GM19043 (cell line): ENCODE data around the gene NCK1.

Source experiments
- ATAC-seq: cut with Tn5 transposase; IDR thresholded peaks from one replicate; pipeline ENCODE4 v1.9.1; 2021; ENCODE audit warnings: low read depth; ENCODE audit not compliant: unreplicated experiment

The NCK1 gene

GRCh38 chr3:136861890-136862616, at the start of gene NCK1:
Gene NCK1, plus strand, starts transcription at chr3:136862208. Its CDS starts 65,794 bp downstream, at chr3:136928002.
- peak; percentile 95 for ATAC-seq

- no peak for ATAC-seq
Measured at GRCh38 chr3:136817448-136817847, 44.6 kb upstream of the NCK1 start.

GRCh38 chr3:136818191-136818768, 43.7 kb upstream of the NCK1 start:
- ATAC-seq: no peak

- ATAC-seq: peak; percentile 34
Measured at GRCh38 chr3:136818769-136819391, 43.1 kb upstream of the NCK1 start, which contains the start of gene SLC35G2. Gene SLC35G2, plus strand, starts transcription at chr3:136819126. Its CDS starts 35,335 bp downstream, at chr3:136854461.

GRCh38 chr3:136819392-136819730, 42.6 kb upstream of the NCK1 start:
- ATAC-seq: peak; percentile 26

- no peak for ATAC-seq
Measured at GRCh38 chr3:136819731-136820679, 42.0 kb upstream of the NCK1 start.

GRCh38 chr3:136831461-136831860, 30.5 kb upstream of the NCK1 start:
- no peak for ATAC-seq

GRCh38 chr3:136835089-136835812, 26.8 kb upstream of the NCK1 start:
- no peak for ATAC-seq

GRCh38 chr3:136835813-136836510, 26.0 kb upstream of the NCK1 start:
- ATAC-seq: no peak

- no peak for ATAC-seq
Measured at GRCh38 chr3:136836511-136837156, 25.4 kb upstream of the NCK1 start.

- ATAC-seq: no peak
Measured at GRCh38 chr3:136838641-136839555, 23.1 kb upstream of the NCK1 start.

GRCh38 chr3:136839556-136839931, 22.5 kb upstream of the NCK1 start:
- no peak for ATAC-seq

GRCh38 chr3:136840252-136840651, 21.8 kb upstream of the NCK1 start:
- no peak for ATAC-seq

- no peak for ATAC-seq
Measured at GRCh38 chr3:136842294-136842693, 19.7 kb upstream of the NCK1 start.

GRCh38 chr3:136844724-136845123, 17.3 kb upstream of the NCK1 start:
- ATAC-seq: no peak

GRCh38 chr3:136852180-136852579, 9.8 kb upstream of the NCK1 start:
- ATAC-seq: no peak

GRCh38 chr3:136856665-136857064, 5.3 kb upstream of the NCK1 start:
- ATAC-seq: no peak

- ATAC-seq: no peak
Measured at GRCh38 chr3:136858381-136858780, 3.6 kb upstream of the NCK1 start.
